CD4-positive, alpha-beta T cell treated with Interleukin-4 for 4 hours (primary cell): ENCODE measurements around the gene SGCA.

ENCODE experiments used
- DNase-seq: peaks from one replicate; pipeline ENCODE4 v3.0.0-alpha.2; 2020

The SGCA gene

DNA sequence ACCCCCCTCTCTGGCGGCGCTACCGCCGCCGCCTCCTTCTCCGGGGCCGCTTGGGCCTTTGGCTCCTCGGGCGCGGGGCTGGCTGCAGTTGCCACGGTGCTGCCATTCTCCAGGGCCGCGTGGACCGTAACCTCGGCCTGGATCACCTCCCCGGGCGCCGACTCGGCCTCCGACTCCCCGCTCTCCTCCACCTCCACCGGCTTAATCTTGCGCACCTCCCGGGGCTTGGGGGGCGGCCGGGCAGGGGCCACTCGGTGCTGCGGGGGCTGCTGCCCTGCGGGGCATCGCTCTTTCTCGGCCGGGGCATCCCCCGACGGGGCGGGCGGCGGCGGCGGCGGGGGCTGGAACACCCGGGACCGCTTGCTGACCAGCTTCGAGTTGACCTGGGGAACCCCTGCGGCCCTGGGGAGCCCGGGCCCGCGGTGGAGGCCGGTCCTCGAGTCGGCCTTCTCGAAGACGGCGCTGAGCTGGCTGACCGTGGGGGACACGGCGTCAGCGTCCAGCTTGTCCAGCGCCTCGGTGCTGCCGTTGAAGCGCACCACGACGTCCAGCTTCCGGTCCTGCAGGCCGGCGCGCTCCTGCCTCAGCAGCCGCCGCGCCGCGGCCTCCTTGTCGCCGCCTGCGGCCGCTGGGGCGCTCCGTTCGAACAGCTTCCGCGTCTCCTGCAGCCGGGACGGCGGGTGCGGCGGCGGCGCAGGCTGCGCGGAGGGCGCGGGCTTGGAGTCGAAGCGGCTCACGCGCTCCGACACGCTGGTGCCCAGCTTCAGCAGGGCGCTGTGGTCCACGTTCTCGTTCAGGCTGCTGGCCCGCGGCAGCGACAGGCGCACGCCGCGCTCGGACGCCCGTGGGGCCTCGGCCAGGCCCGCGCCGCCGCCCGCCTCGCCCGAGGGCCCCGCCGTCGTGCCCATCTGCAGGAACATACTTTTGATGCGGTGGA is 16.1 kb upstream of the SGCA start:
- peak; percentile 39 for DNase-seq

DNA sequence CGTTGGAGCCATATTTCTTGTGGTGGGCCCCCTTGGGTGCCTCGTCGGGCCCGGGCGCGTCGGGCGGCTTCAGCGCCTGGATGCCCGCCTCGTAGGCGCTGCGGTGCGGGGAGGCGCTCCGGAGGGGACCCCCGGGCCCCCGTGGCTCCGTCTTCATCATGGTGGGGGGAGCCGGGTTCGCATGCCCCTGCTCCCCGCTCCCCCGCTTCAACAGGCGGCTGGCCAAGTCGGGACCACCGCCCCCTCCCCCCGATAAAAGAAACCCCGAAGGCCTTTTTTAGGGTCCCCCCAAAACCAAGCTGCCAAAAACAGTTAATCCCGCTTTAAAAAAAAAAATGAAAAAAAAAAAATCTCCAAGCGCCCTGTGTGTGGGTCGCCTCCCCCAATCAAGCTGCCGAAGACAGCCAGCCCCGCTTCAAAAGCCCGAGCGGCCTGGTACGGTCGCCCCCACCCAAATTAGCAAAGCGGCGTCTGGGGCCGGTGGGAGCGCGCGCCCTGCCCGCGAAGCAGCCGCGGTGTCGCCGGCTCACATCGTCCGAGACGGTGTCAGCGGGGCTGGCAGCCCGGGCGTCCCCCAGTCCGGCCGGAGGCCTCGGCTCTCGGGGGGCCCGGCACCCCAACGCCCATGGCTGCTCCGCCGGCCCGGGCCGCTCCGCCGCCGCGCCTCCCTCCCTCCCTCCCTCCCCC is 15.3 kb upstream of the SGCA start, which contains the start of gene PPP1R9B:
TSS of gene PPP1R9B (minus strand) at position 324 of the 687 bp plus-strand sequence. CDS start at position 160, 164 bp downstream.
- no peak for DNase-seq

DNA sequence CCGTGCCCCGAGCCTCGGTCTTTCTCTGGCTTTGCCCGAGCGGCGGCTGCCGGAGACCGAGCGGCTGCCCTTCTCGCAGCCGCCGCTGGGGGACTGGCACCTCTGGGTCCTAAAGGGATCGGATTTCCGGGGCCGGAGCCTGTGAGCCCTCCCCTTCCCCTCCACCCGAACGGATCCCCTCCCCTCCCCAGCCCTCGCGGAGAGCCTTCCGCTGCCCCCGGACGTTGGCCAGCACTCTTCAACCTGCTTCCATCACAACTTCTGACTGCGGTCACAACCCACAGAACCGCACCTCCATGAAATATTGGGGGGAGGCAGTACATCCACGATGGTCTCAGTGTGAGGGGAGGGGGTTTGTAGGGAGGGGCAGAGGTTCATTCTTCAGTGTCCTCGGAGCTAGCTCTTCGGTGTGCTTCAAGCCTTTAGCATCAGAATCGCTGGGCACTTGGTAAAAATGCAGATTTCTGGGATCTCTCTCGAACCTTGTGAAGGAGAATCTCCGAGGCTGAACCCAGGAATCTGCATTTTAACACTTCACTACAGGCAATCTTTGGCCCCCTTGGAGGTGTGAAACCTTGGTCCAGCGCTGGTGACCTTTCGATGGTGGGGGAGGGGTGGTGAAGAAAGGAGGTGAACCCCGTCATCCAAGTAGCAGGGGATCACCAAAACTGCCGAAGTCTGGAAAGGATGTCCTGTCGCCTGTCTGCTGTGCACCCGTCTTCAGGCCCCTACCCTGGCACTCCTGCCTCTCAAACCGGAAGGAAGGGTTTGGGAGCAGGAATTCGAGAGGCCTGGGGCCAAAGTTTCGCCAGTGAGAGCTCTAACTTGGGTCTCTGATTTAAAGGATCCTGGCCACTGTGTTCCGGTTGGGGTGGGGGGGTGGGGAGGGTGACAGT is 14.5 kb upstream of the SGCA start:
- peak; percentile 84 for DNase-seq

DNA sequence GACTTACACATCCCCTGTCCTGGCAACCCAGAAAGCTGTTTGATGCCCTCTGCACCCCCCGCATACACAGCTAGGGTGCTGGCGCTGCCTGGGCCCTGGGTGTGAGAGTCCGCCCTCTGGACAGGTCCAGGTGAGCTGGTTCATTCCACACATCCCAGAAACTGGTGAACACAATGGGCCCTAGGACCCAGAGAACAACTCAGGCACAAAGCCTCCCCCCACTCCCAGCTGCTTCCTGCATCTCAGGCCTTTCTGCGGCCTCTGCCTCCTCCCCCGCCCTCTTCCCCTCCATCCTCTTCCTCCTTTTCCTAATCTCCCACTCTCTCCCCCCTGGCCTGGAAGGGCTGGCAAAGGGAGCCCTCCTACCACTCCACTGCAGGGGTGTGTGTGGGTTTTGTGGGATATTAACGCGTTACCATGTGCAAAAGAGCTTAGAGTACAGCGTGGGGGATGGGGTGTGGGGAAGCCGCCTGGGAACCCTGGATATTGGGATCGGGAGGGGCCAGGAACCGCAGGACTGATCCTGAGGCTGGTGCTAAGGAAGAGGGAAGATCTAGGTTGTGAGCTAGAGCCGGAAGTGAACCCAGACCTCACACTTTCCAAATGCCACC is 13.8 kb upstream of the SGCA start:
- peak; percentile 63 for DNase-seq

DNA sequence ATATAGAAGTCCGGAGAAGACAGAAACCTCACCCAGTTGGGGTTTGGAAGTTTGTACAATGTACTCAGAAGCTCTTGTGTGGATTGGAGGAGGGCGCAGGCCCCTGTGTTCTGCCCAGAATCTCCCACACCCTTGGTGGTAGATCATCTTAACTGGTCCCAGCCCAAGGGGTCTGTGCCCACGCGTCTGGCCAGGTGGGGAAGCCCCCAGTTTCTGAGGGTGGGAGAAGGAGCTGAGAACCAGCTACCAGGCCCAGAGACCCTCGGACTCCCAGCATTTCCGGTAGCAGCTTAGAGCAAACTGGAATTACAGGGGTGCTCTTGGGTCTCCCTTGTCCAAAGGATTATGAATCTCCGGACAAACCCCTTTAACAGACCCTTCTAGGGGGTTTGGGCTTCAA is 13.1 kb upstream of the SGCA start:
- DNase-seq, result no peak

DNA sequence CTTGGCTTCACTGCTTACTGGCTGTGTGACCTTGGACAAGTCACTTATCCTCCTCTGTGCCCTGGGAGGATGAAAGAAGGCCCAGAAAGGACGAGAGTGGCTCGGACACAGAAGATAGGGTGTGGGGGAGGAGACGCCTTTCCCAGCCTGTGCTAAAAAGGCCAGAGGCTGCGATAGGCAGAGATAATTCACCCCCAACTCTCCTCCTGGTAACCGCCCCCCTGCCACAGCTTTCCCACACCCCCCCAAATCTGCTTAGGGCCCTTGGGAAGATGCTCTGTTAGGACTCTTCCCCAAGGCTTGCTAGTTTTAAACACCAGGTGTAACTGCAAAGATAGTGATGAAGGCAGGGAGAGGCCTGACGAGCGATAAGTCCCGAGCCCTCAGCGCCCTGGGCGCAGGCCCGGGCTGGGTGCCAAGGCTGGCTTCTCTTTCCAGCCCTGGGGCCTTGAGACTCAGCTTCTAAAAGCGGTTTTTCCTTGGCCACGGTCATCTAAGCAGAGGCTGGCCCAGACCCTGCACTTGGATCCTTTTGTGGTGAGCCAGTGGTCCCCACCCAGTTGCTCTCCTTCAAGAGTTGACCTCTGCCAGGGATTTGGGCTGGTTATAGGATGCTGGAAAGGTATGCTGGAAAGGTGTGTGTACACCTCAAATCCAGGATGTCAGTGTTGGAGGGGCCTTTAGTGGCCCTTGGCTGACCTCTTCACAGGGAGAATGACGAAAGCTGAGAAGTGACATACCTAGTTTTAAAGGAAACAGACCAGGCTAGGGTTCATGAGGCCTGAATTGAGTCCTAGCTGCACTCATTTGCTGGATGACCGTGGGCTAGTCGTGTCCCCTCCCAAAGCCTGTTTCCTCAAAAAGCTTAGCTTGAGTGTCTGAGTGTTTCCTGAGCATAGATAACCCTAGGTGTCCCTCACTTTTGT is 11.9 kb upstream of the SGCA start:
- no peak for DNase-seq

DNA sequence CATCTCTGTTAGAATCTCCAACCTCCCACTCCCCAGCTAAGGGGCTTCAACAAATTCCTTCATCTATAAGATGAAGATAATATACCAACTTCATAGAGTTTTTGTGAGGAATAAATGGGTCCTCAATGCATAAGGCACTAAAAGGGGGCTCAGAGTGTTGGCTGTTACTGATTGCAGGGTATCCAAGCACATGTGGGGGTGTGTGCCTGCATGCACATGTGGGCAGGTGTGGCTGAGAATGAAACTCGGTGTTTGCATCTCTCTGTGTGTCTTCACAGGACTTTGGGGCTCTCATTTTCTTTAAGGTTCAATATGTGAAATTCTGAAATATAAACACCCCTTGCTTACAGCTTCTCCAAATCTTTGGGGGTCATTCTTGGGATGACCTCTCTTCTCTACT is 11.2 kb upstream of the SGCA start:
- no peak for DNase-seq

DNA sequence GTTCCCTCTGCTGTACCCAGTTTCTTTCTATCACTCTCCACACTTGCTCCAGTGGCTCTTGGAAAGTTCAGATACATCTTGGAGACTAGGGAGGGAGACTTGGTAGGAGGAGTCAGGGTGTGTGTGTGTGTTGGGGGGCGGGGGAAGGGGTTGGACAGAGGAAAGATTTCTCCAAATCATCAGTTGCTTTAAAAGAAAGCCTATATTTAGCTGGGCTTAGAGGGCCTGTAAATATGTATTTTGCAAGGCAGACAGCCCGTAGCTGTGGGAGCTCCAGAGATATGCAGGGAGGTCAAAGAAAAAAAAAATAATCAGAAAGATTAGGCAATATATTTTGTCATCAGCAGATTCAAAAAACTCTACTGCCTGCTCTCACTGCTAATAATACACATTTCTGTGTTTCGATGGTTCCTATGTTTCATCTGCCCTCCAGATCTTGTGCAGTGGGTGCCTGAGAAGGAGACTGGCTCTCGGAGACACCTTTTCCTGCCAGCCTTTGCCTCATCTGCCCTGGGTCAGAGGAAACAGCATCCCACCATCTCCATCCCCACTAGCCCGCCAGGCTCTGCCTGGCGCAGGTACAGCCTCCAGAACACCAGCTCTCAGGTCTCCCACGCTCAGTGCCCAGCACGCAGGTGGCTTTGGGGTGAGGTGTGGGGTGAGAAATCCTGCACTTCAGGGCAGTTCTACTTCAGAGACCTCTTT is 10.5 kb upstream of the SGCA start:
- no peak for DNase-seq

DNA sequence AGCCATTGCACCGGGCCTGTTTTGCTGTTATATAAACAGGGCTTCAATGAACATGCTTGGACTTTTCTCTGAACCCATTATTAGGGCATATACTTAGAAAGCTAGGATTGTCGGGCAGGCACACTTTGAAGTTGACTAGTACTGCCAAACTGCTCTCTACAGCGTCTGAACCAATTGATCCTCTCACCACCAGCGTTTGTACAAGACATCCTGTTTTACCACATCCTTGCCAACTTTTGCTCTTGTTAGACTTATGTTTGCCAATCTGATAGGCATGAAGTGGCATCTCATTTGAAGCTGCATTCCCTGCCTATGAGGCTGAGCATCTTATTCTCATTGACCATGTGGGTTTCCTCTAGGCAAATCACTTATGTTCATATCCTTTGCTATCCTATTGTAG is 7.9 kb upstream of the SGCA start:
- no peak for DNase-seq

DNA sequence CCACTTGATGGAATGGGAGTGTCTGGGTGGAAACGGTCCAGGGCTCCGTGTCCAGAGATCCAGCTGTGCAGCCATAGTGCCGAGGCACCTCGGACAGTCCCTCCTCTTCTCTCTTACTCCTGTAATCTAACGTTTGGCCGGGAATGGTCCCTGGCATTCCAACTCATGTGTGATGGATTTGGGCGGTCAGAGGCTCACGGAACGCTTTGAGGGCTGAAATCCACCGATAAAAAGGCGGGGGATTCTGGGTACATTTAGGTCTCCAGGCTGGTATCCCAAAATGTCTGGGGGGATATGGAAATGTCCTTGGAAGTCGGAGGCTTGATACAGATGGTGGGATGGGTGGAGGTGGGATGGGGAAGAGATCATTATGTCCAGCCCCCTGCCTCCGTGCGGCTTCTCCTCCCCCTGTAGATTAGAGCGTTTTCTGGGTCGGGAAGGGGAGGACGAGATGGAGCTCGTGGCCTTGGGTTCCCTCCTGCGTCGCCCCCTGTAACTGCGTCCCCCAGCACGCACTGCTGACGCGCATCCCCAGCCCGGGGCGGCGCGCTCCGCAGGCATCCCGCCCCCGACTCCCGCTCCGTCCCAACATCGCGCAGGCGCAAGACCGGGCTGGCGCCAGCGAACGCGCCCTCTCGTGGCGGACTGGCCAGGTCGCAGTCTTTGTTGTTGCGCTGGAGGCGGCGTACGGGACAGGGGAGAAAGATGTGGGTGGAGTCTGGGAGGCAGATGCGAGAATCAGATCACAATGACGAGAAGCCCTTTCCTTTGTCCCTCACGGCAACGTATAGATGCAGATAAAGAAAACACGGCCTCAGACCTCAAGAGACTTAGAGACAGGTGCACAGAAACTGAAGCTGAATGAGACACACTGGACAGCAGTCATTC is 4.5 kb upstream of the SGCA start:
- DNase-seq, result peak; percentile 90

DNA sequence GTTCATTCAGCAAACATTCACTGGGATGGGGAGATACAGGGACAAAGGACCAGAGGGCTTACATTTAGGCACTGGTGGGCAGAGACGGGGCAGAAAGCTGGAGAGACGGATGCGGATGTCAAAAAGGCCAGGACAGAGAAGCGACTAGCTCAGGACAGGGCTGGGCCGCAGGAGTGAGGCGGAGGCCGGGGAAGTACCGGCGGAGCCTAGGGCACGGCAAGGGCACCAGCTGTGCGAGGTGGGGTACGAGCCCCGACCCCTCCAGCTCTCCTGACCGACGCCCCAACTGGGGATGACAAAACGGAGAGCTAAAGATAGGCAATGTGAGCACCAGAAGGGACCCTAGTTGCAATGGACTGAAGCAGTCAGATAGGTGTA is 3.9 kb upstream of the SGCA start:
- DNase-seq, result no peak

DNA sequence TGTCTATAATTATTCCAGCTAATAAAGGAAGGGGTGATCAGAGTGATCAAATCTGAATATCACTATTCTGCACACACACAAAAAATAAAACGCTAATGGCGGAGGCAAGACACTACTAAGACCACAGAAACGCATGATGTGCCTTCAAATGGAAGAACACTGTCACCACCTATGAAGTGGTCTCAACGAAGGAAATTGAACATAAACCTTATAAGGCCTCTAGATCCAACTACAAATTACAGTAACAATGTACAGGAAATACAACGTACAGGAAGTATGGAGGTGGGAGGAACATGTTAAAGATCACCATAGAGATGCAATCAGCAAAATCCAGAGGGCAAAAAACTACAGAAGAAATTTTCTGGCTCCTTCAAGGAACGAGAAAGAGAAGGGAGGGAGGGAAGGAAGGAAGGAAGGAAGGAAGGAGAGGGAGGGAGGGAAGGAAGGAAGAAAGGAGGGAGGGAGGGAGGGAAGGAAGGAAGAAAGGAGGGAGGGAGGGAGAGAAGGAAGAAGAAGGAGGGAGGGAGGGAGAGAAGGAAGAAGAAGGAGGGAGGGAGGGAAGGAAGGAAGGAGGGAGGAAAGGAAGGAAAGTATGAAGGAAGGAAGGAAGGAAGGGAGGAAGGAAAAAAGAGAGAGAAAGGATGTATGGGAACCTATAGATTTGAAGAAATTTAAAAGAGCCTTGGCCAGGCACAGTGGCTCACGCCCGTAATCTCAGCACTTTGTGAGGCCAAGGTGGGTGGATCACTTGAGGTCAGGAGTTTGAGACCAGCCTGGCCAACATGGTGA is 3.1 kb upstream of the SGCA start:
- no peak for DNase-seq

DNA sequence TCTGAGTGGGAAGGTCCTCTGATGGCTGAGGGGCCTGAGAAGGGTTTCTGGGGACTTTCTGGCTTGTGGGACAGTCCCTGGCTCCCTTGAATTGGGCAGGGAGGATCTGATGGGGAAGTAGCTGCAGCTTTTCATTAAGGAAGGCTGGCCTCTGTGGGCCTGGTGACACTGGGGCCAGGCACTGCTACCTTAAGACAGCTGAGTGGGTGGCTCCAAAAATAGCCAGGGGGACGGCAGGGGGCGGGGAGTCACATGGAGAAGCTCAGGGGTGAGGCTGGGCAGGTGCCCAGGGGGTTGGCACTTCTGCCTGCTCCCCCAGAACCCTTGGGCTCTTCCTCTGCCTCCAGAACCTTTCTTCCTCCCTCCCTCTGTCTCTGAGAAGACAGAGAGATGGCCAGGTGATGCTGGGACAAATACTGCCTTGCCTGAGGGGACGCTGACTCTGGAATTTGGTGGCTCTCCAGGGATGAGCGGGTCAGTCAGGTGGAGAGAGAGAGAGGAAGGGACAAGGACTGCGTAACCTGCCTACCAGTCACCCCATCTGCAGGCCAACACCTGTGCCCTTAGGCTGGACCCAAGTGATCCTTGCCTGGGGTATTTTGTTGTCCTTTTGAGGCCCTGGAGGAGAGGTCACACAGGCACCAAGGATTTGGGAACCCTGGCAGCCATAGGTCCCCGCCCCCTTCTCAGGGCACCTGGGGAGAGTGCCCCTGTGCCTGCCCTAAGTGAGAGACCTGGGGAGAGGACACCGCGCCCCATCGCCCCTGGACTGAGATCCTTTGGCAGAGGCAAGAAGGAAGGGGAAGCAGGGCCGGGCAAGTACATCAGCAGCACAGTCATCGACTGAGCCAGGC is 1.7 kb upstream of the SGCA start:
- no peak for DNase-seq

DNA sequence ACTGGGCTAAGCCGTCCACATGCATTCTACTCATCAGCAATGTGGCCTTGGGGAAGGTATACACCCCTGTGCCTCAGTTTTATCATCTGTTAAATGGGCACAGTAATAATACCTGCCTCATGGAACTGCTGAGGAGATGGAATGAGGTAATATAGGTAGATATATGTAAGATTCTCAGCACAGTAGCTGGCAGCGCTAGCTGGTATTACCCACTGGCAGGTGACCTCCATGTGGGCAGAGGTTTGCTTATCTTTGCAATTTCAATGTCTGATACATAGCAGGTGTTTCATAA is 1.2 kb upstream of the SGCA start:
- no peak for DNase-seq

DNA sequence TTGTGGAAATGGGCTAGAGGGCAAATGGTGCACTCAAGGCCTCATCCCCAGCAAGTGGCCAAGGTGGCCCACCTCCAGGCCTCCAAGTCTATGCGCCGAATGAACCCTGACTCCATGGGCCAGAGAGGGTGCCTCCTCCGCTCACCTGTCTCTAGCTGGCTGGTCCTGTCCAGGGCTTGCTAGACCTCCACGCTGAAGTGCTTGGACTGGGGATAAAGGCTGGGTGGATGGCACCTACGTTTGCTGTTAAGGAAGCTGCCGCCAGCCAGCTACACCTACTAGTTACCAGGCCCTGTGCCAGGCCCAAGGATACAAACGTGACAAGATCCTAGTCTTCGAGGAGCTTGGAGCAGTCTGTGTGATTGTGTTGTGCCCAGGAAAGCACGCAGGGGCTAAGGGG is 739 bp upstream of the SGCA start:
- no peak for DNase-seq

DNA sequence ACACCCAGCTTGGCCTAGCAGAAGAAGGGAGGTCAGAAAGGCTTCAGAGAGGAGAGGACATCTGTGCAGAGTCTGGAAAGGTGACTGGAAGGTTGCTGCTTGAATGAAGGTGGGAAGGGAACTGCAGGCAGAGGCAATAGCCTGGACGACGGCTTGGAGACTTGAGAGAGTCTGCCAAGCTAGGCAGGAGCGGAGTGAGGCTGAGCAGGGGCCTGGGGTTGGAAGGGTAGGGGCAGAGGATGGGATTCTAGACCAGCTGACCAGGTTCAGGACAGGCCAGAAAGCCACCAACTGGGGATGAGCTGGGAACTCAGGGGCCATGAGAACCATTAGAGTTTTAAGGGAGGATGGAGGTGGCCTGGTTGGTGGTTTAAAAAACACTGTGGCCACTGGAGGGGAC is 339 bp upstream of the SGCA start:
- DNase-seq, result no peak

DNA sequence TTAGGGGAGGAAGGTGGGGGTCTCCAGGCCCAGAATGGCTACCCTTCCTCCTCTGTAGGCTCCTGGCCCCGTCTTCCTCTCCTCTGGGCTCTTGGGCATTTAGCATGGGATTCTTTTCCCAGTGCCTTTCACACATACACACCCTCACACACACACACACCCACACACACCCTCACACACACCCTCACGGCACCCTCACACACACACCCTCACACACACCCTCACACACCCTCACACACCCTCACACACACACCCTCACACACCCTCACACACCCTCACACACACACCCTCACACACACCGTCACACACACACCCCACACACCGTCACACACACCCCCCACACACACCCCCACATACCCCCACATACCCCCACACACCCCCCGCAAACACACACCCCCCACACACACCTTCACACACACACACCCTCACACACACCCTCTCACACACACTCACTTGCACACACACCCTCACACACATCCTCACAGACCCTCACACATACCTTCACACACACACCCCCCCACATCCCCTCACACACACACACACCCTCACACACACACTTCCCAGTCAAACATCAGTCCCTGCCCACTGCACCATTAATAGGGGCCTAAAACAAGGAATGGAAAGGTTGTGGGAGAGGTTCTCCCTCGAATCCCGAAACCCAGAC is 845 bp downstream of the SGCA start:
- DNase-seq, result no peak

DNA sequence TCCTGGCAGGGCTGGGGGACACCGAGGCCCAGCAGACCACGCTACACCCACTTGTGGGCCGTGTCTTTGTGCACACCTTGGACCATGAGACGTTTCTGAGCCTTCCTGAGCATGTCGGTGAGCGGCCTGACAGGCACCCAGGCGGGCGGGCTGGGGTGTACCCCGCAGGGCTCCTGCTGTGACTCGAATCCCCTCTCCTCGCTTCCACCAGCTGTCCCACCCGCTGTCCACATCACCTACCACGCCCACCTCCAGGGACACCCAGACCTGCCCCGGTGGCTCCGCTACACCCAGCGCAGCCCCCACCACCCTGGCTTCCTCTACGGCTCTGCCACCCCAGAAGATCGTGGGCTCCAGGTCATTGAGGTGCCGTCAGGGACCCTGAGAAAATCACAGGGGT is 1.6 kb downstream of the SGCA start:
- no peak for DNase-seq
